DND-41 (cell line): ENCODE data around the gene LRFN2.

Source experiments
- CTCF ChIP-seq: IDR thresholded peaks from 2 replicates; pipeline ENCODE4 v1.5.1; 2012; ENCODE audit warnings: borderline replicate concordance, low read length, moderate library complexity, mild to moderate bottlenecking; ENCODE audit not compliant: poor library complexity, severe bottlenecking; ENCODE audit errors: extremely low read depth
- EZH2 ChIP-seq: IDR thresholded peaks from 3 replicates; pipeline ENCODE4 v1.6.1; 2012; ENCODE audit warnings: borderline replicate concordance, low read depth, mild to moderate bottlenecking, moderate library complexity, low read length, inconsistent platforms; ENCODE audit not compliant: severe bottlenecking

GRCh38 chr6:40438246-40438887 is 148.8 kb downstream of the LRFN2 start:
- TF ChIP-seq CTCF, result no peak
- no peak for TF ChIP-seq EZH2
